ENCODE data around the gene PTPN3. TPM values are rescaled to one million over a fixed set of nuclear protein-coding genes. Genes with fewer than 3 reads are reported as not detected.

Gene PTPN3
- total RNA-seq, 8 experiments from 2014 or later, result 0.99 to 11.5 (median 4.0) TPM

DNA sequence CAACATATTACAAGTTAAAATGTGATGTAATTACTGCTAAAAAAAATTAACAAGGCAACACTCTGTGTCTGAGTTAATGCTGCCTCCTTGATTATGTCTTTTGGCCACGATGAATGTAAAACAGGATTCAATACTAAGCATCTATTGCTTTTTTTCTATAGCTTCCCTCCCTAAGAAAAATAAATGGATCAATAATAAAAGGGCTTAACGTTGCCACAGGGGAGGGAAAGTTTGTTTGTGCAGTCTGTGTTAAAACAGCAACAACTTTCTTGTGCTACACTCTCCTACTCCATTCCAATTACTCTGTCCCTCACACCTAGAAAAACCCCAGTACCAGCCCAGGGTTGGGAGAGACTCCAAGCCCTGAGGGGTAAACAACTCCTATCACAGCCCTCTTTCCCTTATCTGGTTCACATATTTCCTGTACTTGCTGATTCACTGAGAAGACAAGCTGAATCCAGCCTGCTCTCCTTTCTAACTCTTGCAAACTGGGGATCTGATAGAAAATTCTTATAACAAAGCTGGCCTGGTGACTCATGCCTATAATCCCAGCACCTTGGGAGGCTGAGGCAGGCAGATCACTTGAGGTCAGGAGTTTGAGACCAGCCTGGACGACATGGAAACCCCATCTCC lies 44.8 kb downstream of the PTPN3 start:
- WGBS, 10 experiments, result 65 to 93% (median 80%) methylated on average over 1 to 3 of the region's 3 CpGs; no CpG with 5 or more reads in 1 of the 10 experiments
- in situ Hi-C loops (cut with MboI; ENCODE audit: low pct_unique_long_range_greater_than_20kb in 2 of 9, low sequenced_read_pairs in 9 of 9, unreplicated experiment in 9 of 9), result no loop called here
- ATAC-seq (replicated peaks in 6 of 8), result peak in 6 of 8 experiments; percentile 21 to 87 (median 40)
- Histone ChIP-seq H3K4me1 (replicated peaks in 1 of 2) (no peaks in the 10 kb centered on the region), H3K4me3 (no peak overlapping the region), H3K27ac (no peak overlapping the region)

DNA sequence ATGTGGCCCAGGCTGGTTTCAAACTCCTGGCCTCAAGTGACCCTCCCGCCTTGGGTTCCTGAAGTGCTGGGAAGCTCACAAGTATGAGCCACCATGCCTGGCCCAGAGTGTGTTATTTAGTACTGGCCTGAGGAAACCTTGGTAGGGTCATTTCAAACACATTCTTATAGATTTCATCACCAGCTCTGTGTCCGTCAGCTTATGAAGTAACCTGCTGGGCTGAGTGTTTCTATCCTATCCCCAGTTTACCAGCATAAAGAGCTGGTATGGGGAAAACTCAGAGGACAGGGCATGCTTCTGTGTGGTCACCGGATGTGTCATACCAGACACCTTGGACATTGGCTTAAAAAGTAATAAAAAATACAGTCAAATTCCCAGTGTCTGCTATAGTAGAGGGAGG lies 45.3 kb downstream of the PTPN3 start:
- in situ Hi-C loops (cut with MboI; ENCODE audit: low pct_unique_long_range_greater_than_20kb in 2 of 9, low sequenced_read_pairs in 9 of 9, unreplicated experiment in 9 of 9), result no loop called here
- 90 to 100% (median 100%) methylated on average over 1 to 3 of the region's 3 CpGs; no CpG with 5 or more reads in 4 of the 10 experiments for WGBS, 10 experiments
- ATAC-seq (replicated peaks in 6 of 8), result no peak
- H3K4me1 ChIP-seq (replicated peaks in 1 of 2), result no peaks in the 10 kb centered on the region
- no peak overlapping the region for H3K27ac ChIP-seq
- H3K4me3 ChIP-seq, result no peak overlapping the region

DNA sequence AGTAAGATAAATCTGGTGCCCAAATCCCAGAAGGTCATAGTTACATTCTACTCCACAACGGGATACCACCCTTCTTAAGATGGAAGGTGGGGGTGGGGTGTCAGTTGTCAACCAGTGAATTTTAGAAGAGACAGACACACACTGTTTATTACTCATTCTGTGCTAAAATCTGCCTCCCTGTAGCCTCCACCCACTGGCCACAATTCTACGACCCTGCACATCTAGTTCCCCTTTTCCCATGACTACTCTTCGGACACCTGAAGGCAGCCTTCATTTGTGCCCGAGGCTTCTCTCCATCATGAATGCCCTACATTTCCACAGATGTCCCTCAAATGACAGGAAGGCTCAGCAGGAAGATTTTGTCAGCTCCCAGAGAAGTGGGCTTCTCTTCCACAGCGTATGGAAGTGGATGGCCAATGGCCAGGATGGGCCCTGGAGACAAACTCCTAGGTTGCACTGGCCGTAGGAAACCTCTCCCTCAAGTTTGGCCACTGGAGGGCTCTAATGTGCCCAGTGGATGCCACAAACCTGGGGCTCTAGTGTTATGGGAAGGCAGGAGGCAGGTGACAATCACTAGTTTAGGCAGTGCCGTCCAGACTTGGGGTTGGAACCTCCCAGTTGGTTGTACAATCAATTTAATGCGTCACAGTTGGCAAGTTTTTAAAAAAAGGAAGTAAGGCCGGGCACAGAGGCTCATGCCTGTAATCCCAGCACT lies 46.6 kb downstream of the PTPN3 start:
- Histone ChIP-seq H3K4me1 (replicated peaks in 1 of 2) (no peaks in the 10 kb centered on the region), H3K4me3 (no peak overlapping the region), H3K27ac (no peak overlapping the region)
- 60 to 100% (median 83%) methylated on average over 1 to 5 of the region's 9 CpGs; no CpG with 5 or more reads in 5 of the 10 experiments for whole genome bisulfite sequencing, 10 experiments
- in situ Hi-C loops (cut with MboI; ENCODE audit: low pct_unique_long_range_greater_than_20kb in 2 of 9, low sequenced_read_pairs in 9 of 9, unreplicated experiment in 9 of 9), result no loop called here
- peak in 1 of 8 experiments; percentile 20 for ATAC-seq (replicated peaks in 6 of 8)

DNA sequence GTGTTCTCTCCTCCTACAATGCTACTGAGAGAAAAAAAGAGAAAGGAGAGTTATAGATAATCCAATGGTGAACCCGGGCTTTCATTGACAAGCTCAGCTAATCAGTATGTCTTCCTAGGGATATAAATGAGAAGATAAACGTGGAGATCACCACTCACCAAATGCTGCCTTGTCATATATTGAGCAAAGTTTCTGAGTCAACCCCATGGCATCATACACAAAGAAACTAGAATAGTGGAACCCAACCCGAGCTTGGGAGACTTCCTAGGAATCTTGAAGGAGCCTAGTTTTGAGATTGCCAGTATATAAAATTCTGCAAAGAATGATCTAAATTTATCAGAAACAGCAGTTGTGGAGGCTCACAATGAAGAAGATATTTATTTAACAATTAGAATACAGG lies 47.8 kb downstream of the PTPN3 start:
- Histone ChIP-seq H3K4me3 (no peak overlapping the region), H3K27ac (no peak overlapping the region), H3K4me1 (replicated peaks in 1 of 2) (no peaks in the 10 kb centered on the region)
- WGBS, 10 experiments, result 4 to 100% (median 68%) methylated on average over 1 to 3 of the region's 3 CpGs; no CpG with 5 or more reads in 2 of the 10 experiments
- ATAC-seq (replicated peaks in 6 of 8), result no peak
- in situ Hi-C loops (cut with MboI; ENCODE audit: low pct_unique_long_range_greater_than_20kb in 2 of 9, low sequenced_read_pairs in 9 of 9, unreplicated experiment in 9 of 9), result no loop called here

DNA sequence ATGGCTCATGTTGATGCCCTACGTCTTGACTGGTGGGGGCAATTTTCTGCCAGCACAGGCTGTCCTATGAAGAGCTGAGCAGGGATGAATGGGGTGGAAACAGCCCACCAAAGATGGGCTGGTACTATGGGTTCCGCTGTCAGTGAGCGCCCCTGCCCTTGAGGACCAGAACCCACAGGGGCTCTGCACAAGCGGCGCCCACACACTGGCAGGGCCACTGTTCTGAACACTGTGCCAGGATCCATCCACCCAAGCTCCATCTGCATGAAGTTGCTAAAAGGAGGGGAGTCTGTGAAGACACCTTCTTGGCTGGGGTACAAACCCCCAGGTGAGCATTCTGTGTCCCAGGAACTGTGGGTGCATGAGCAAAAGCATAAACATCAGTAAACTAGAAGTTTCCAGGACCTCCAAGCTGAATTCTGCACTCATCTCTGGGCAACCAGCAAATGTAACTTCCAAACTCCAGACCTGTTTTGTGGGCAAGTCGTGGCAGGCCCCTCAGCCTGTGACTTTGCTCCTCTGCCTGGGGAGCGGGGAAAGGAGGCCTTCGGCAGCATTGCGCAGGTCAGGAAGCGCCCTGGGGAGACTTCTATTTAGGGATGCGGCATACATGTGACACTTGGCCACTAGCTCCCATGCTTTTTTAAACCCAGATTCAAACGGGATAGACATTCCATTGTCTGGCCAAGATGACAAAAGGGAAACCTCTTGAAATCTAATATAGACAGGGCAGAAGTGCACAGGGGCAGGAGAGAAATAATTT lies 48.9 kb downstream of the PTPN3 start:
- H3K4me3 ChIP-seq, result no peak overlapping the region
- H3K27ac ChIP-seq, result no peak overlapping the region
- no peaks in the 10 kb centered on the region for H3K4me1 ChIP-seq (replicated peaks in 1 of 2)
- 60 to 89% (median 78%) methylated on average over 2 to 8 of the region's 12 CpGs; no CpG with 5 or more reads in 4 of the 10 experiments for WGBS, 10 experiments
- in situ Hi-C loops (cut with MboI; ENCODE audit: low pct_unique_long_range_greater_than_20kb in 2 of 9, low sequenced_read_pairs in 9 of 9, unreplicated experiment in 9 of 9), result no loop called here
- no peak for ATAC-seq (replicated peaks in 6 of 8)

DNA sequence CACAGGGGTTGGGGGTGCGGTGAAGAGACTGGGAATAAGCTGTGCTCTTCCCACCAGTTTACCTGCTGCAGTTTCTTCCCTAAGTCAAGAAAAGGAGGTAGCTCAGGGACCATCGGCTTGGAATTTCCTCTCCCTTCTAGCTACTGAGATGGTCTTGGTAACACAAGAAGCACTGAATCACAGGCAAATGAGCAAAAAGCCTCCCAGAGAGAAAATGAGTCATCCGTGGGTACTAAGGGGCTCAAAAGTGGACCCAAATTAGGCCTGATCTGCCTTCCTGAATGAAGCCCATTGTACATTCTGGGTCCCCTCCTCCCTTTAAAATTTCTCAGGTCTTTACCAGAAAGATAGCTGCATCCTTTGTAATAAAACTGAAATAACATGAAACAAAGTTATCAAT lies 49.9 kb downstream of the PTPN3 start:
- WGBS, 10 experiments, result 30 to 100% (median 50%) methylated on average over 1 to 2 of the region's 3 CpGs; no CpG with 5 or more reads in 5 of the 10 experiments
- Histone ChIP-seq H3K27ac (no peak overlapping the region), H3K4me3 (no peak overlapping the region), H3K4me1 (replicated peaks in 1 of 2) (no peaks in the 10 kb centered on the region)
- ATAC-seq (replicated peaks in 6 of 8), result no peak
- in situ Hi-C loops (cut with MboI; ENCODE audit: low pct_unique_long_range_greater_than_20kb in 2 of 9, low sequenced_read_pairs in 9 of 9, unreplicated experiment in 9 of 9), result no loop called here

DNA sequence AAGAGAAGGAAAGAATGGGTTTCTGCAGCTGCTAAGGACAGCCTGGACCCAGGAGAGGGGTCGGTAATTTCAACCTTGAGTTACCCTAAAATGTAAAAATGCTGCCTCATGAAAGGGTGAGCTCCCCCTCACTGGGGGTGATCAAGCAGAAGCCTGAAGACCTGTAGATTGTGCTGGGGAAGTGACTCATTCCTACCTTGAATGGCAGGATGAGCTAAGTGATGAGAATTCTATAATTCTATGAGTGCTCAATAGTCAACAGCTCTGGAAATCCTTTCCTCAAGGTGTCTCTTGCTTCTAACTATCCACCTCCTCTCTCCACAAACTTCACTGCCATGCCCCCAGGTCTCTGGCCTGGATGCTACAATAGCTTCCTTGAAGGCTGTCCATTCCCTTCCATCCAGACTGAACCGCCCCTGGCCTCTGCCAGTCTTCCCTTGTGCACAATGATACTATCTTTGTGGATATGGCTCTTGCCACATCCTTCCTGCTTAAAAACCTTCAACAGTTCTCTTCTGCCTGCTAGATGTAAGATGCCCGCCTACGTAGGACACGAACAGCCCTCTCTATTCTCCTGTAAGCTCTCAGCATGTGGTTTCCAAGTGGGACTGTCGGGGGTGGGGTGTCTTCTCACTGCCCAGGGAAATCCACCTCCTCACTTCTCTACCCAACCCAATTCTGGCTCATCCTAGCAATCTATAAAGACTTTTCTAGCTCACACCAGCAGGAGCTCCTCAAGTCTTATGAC lies 50.6 kb downstream of the PTPN3 start:
- Histone ChIP-seq H3K4me1 (replicated peaks in 1 of 2) (no peaks in the 10 kb centered on the region), H3K4me3 (no peak overlapping the region), H3K27ac (no peak overlapping the region)
- no peak for ATAC-seq (replicated peaks in 6 of 8)
- in situ Hi-C loops (cut with MboI; ENCODE audit: low pct_unique_long_range_greater_than_20kb in 2 of 9, low sequenced_read_pairs in 9 of 9, unreplicated experiment in 9 of 9), result no loop called here
- 69 to 100% (median 80%) methylated on average over 1 to 6 of the region's 6 CpGs; no CpG with 5 or more reads in 3 of the 10 experiments for WGBS, 10 experiments

DNA sequence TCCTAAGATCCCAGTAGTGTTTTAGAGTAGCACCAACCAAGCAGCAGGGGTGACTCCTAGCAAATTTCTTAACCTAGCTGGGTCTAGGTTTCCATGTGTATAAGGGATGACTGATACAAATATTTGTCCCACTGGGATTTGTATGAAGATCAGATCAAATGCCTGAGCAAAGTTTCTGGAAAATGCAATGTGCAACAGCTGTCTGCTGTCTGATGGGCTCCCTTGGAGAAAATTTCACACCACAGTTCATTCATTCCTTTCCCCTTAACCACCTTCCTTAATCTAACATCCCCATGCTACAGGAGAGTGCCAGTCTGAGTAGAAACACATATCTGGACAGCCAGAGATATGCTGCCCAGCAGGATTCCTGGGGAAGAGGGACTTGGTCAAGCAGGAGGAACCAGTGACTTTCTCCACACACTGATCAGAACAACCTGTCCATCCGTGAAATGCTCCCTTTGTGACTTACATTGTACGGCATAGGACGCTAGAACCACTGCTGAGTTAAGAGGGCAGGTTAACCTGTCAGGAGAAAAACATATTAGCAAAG lies 53.3 kb downstream of the PTPN3 start:
- no peak overlapping the region for H3K4me3 ChIP-seq
- 38 to 100% (median 92%) methylated on average over 2 to 3 of the region's 3 CpGs; no CpG with 5 or more reads in 2 of the 10 experiments for WGBS, 10 experiments
- in situ Hi-C loops (cut with MboI; ENCODE audit: low pct_unique_long_range_greater_than_20kb in 2 of 9, low sequenced_read_pairs in 9 of 9, unreplicated experiment in 9 of 9), result no loop called here
- H3K4me1 ChIP-seq (replicated peaks in 1 of 2), result peaks cover 0 to 6% of the 10 kb centered on the region in 2 donors
- ATAC-seq (replicated peaks in 6 of 8), result no peak
- no peak overlapping the region for H3K27ac ChIP-seq

DNA sequence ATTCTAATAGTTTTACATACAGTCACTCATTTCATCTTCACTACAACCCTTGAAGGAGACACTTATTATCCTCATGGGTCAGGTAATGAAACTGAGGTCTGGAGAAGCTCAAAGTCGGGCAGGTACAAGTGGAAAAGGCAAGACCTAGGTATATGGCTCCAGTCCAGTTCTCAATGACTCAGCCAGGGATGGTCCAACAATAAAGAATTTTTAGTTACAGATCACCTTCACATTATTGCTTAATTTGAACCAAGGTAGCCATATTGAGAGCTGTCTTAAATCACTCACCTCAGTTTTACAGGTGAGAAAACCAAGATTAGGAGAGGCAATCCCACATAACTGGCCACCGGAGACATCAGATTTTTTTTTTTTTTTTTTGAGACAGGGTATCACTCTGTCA lies 55.4 kb downstream of the PTPN3 start:
- Histone ChIP-seq H3K27ac (no peak overlapping the region), H3K4me3 (no peak overlapping the region), H3K4me1 (replicated peaks in 1 of 2) (peaks cover 0 to 6% of the 10 kb centered on the region in 2 donors)
- no peak for ATAC-seq (replicated peaks in 6 of 8)
- 0 to 100% (median 78%) methylated on average over 1 to 2 of the region's 2 CpGs; no CpG with 5 or more reads in 4 of the 10 experiments for WGBS, 10 experiments
- in situ Hi-C loops (cut with MboI; ENCODE audit: low pct_unique_long_range_greater_than_20kb in 2 of 9, low sequenced_read_pairs in 9 of 9, unreplicated experiment in 9 of 9), result no loop called here

DNA sequence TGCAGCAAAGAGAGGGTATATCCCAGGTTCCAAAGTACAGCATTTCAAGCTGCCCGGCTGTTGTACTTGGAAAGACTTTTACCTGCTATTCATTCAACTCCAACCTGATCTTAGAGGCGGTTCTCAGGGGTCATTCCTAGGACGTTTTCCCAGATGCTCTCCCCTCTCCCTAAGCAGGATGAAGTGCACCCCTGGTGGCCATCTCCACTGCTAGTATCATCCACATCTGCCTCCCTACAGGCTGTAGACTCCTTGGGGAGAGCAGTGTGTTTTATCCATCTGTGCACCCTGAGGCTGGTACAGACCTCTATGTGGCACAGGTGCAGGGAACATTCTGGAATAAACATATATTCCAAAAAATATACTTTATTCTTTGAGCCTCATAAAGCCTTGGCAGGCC lies 56.8 kb downstream of the PTPN3 start:
- Histone ChIP-seq H3K4me3 (no peak overlapping the region), H3K27ac (no peak overlapping the region), H3K4me1 (replicated peaks in 1 of 2) (peaks cover 0 to 10% of the 10 kb centered on the region in 2 donors)
- in situ Hi-C loops (cut with MboI; ENCODE audit: low pct_unique_long_range_greater_than_20kb in 2 of 9, low sequenced_read_pairs in 9 of 9, unreplicated experiment in 9 of 9), result no loop called here
- ATAC-seq (replicated peaks in 6 of 8), result peak; percentile 12 to 57 (median 36)
- WGBS, 10 experiments, result 21 to 100% (median 46%) methylated on average over 1 to 3 of the region's 3 CpGs; no CpG with 5 or more reads in 5 of the 10 experiments

DNA sequence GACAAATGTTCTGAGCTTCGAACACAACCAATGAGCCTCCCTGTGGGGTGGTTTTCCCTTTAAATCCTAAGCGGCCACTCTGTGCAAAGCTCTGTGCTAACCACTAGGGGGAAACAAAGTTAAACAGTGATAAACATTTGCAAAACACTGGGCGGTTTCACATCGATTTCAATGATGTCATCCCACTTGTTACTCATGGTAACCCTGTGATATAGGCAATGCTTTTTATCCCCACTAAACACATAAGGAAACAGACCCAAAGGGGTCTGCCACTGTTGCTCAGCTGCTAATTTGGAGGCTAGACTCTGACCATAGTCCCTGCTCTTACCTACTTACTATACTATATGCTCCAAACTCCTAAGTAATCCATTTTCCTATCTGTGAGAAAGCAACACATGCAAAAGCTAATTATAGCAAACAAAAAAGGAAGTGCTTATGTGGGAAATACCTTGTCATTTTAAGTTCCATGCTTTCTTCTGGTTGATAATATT lies 57.3 kb downstream of the PTPN3 start:
- in situ Hi-C loops (cut with MboI; ENCODE audit: low pct_unique_long_range_greater_than_20kb in 2 of 9, low sequenced_read_pairs in 9 of 9, unreplicated experiment in 9 of 9), result no loop called here
- Histone ChIP-seq H3K4me3 (no peak overlapping the region), H3K27ac (no peak overlapping the region), H3K4me1 (replicated peaks in 1 of 2) (peaks cover 0 to 10% of the 10 kb centered on the region in 2 donors)
- ATAC-seq (replicated peaks in 6 of 8), result peak; percentile 96 to 100 (median 98)
- WGBS, 10 experiments, result 0 to 20% (median 13%) methylated on average over 1 to 4 of the region's 4 CpGs; no CpG with 5 or more reads in 4 of the 10 experiments

DNA sequence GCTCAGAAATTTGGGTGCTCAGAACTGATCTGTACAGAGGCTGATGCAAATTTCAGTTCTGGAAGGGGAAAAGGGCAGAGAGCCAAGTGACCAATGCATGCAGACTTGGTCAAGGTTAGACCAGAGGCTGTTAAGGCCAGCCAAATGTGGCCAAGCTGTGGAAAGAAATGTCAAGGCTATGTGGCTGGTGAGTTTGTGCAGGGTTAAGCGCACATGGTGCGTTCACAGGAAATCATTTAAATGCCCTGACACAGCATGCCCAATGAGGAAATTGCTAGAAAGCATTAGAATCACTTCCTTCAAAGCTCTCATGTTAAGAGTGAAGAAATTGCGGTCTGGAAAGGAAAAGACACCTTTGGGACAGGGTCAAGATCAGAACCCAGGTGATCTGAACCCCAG lies 58.0 kb downstream of the PTPN3 start:
- in situ Hi-C loops (cut with MboI; ENCODE audit: low pct_unique_long_range_greater_than_20kb in 2 of 9, low sequenced_read_pairs in 9 of 9, unreplicated experiment in 9 of 9), result no loop called here
- 67 to 100% (median 94%) methylated on average over 1 to 3 of the region's 3 CpGs; no CpG with 5 or more reads in 5 of the 10 experiments for WGBS, 10 experiments
- H3K27ac ChIP-seq, result no peak overlapping the region
- peaks cover 0 to 10% of the 10 kb centered on the region in 2 donors for H3K4me1 ChIP-seq (replicated peaks in 1 of 2)
- ATAC-seq (replicated peaks in 6 of 8), result no peak
- no peak overlapping the region for H3K4me3 ChIP-seq
